Tibial nerve (tissue), 3 donors: ENCODE measurements around the gene UTF1.

Source experiments
- EP300 ChIP-seq, 2 donors: sonication (generic); formaldehyde crosslinking; IDR thresholded peaks; one replicate each; pipeline ENCODE4 v1.6.1; 2017; ENCODE audit warnings: antibody characterized with exemption in 2 of 2, mild to moderate bottlenecking in 1 of 2
- POLR2A ChIP-seq, 2 donors: fragments of 450-650 bp; IDR thresholded peaks; one replicate each; pipeline ENCODE4 v1.6.1; 2017; ENCODE audit warnings: antibody characterized with exemption in 2 of 2, mild to moderate bottlenecking in 2 of 2, moderate library complexity in 2 of 2

- TF ChIP-seq EP300 (IDR thresholded peaks at IDR 0.05) (no peak), POLR2A (IDR thresholded peaks at IDR 0.05) (no peak)
Observed at GRCh38 chr10:133202778-133203651, 27.0 kb upstream of the UTF1 start.
